HG02763 (cell line): ENCODE measurements around the gene WBP1L.
"Not testable (repeated sequence)": the region's sequence is repeated elsewhere in the genome, so short reads cannot be mapped to it uniquely, and the experiment has no call there.

Experiments used
- ATAC-seq: cut with Tn5 transposase; IDR thresholded peaks from one replicate; pipeline ENCODE4 v1.9.1; 2021; ENCODE audit warnings: mild to moderate bottlenecking, moderate library complexity; ENCODE audit not compliant: unreplicated experiment

Gene WBP1L

DNA sequence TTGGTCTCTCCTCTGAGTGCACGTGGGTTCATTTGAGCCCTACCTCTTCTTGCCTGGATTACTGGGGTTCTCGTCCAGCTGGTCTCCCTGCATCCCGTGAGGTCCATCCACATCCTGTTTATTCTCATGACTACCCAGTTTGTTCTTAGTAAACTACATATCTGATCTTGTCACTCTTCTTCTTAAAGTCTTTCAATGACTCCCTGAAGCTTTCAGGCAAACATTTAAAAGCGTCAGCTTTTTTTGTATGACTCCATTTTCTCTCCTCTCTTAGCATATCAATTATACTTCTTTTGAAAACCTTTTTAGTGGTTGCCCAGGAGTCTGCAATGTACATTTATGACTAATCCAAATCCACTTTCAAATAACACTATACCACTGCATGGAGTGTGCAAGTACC, 21.8 kb upstream of the WBP1L start:
- ATAC-seq, result no peak

- no peak for ATAC-seq
Observed at GRCh38 chr10:102723989-102724388, 19.8 kb upstream of the WBP1L start.

DNA sequence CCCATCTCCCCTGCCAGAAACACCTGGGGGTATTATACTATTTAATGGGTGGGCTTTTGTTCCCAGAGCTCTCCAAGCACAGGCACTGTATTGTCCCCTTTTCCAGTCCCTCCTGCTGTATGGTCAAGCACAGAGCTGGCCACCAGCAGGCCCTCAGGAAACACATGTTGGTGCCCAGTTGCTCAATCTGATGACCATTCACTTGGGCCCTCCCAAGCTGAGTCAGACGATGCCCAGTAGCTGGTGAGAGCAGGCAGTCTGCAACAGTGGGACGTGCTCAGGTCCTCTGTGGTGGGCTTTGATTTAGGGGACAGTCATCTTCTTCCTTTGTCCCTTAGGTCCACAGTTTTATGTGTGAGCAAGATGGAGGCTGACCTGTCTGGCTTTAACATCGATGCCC, 17.5 kb upstream of the WBP1L start:
- no peak for ATAC-seq

GRCh38 chr10:102727037-102727818, 16.5 kb upstream of the WBP1L start:
- no peak for ATAC-seq

- no peak for ATAC-seq
Observed at GRCh38 chr10:102729029-102730026, 14.4 kb upstream of the WBP1L start.

- ATAC-seq, result no peak
Observed at GRCh38 chr10:102731222-102731800, 12.4 kb upstream of the WBP1L start.

DNA sequence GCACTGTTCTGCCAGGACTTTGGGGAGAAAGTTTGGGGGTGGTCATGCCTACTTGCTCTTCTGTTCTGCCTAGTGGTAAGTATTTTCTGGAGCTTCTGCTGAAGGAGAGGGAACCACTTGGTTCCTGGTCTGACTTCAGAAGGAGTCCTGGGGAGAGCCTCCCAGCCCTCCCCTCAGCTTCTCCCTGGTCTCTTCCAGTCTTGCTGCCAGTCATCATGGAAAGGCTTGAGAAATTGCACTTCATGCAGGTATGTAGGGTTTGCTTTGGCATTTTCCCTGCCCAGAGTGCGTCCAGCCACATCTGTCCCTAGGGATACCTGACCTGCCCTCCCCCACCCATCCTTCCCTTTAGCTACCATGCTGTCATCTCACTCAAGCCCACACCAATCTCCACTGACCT, 11.1 kb upstream of the WBP1L start:
- no peak for ATAC-seq

DNA sequence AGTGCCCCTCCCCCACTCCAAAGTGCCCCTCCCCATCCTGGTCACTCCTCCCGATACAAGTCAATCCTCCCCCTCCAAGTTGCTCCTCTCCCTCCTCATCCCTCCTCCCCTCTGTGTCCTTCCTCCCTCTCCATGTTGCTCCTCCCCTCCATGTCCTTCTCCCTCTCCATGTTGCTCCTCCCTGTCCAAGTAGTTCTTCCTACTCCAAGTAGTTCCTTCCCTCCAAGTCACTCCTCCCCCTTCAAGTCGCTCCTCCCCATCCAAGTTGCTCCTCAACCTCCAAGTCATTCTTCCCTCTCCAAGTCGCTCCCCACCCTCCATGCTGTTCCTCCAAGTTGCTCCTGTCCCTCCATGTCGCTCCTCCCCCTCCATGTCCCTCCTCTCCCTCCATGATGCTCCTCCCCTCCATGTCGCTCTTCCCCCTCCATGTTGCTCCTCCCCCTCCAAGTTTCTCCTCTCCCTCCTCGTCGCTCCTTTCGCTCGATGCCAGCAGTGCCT, 8.6 kb upstream of the WBP1L start:
- no peak for ATAC-seq

DNA sequence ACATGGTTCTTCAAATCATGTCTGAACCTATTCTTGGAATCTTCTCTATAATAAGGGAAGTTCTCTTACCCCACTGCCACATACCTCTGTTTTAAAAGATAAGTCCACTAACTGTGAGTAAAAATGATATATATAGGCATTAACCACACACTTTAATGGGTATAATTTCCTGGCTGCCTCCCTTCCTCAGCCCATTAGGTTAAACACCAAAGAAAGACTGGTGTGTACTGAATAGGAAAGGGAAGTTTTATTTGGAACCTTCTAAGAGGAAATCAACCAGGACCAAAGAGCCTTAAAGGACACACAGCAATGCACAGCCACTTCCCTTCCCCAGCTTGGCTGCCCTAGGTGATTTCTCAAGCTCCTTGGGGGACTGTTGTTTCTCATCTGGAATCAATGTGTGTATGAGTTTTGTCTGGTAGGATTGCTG, 5.0 kb upstream of the WBP1L start:
- ATAC-seq, result no peak

GRCh38 chr10:102740229-102740628, 3.5 kb upstream of the WBP1L start:
- ATAC-seq, result no peak

GRCh38 chr10:102741726-102742237, 2.0 kb upstream of the WBP1L start:
- no peak for ATAC-seq

- ATAC-seq, result not testable (repeated sequence)
Observed at GRCh38 chr10:102742313-102742712, 1.4 kb upstream of the WBP1L start.

GRCh38 chr10:102743078-102743587, 615 bp upstream of the WBP1L start:
- ATAC-seq, result no peak

DNA sequence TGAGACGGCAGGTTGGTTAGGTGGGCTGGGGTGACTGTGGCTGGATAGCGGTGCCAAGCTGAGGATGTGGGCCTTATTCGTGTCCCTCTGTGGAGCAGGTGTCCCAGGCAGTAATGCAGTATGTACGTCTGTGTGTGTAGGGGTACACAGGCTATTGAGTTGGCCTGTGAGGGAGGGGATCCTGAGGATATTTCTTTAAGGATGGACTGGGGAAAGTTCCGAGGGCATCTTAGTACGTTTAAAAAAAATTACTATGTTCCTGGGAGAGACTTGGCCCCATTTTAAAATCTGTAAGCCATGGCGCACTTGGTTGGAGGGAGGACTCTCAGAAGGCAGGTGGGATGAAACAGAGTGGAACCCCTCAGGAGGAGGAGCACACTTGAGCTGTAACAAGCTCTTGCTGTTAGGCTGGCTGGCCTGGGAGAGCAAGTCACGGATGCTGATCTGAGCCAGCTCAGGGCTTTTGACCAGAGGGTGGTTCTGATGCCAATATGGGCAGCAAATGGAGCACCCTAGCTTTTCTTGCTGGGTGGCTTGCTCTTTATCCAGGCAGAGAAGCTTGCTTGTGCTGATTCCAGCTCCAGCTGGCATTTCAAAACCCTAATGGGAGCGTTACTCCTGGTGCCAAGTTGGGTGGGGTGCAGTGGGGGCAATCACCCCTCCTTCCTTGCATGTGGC, 765 bp downstream of the WBP1L start:
- ATAC-seq, result no peak

- ATAC-seq, result no peak
Observed at GRCh38 chr10:102745157-102745556, 1.4 kb downstream of the WBP1L start.

DNA sequence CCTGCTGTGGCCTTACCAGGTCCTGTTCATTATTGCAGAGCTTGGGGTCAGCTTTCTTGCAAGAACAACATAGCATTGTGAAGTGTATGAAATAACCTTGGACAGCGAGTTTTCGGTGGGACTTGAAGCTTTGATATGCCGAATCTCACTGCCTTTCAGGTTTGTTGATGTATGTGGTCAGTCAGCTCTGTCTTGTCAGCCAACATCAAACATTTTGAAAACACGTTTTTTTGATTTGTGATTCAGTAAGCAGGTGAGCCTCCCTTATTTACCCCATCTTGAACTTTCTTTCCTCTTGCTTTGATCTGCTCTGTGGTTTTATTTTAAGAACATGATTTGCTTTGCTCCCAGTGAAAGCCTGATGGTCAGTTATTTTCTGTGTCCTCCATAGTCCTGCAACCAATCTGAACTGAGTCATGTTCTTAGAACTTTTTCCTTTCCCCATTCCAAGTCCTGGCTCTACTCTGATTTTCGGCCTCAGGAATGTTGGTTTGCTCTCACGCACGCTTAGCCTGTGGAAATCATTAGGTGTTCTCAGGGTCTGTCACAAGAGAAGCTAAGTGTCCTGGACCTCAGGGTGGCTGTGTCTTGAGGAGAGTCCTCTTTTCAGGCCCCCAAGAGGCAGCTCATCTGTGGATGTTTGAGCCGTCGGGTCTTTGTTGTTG, 8.7 kb downstream of the WBP1L start:
- no peak for ATAC-seq

GRCh38 chr10:102752934-102753664, 9.4 kb downstream of the WBP1L start:
- ATAC-seq, result no peak

DNA sequence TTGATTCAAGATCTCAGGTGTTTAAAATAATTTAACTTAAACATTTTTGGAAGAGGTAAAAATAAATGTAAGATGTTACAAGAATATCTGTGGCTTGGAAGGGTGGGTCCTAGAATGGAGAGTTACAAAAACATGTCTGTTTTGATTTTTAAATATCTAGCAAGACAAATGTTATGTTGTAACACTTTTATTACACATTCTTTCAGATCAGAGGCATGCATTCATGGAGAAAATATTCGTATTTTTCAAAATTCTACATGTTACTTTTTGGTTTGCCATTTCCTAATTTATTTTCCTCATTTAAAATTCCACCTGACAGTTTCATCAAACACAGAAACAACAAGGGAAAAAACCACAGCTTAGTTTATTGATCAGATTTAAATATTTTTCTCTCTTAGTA, 10.0 kb downstream of the WBP1L start:
- ATAC-seq, result no peak

- ATAC-seq, result no peak
Observed at GRCh38 chr10:102757323-102757722, 13.6 kb downstream of the WBP1L start.
